Neural progenitor cell (in vitro differentiated cells): ENCODE measurements around the gene CCR2. TPM values are rescaled to one million over a fixed set of nuclear protein-coding genes. Genes with fewer than 3 reads are reported as not detected.
A peak's percentile ranks its signal among the peaks of the same experiment; 100 is the strongest.

Experiments
- DNase-seq: peaks from one replicate; pipeline ENCODE4 v3.0.0-alpha.2; 2016; ENCODE audit warnings: low spot score
- H2AFZ ChIP-seq: fragments of 200-600 bp; sonication (generic); replicated peaks from 2 replicates; pipeline ENCODE4 v1.6.1; 2016; ENCODE audit warnings: antibody characterized with exemption
- H3F3A ChIP-seq: fragments of 200-600 bp; sonication (generic); 2 replicates; pipeline ENCODE4 v1.6.1; 2016; ENCODE audit warnings: antibody characterized with exemption, low read depth
- H3K27ac ChIP-seq: fragments of 200-600 bp; sonication (generic); 2 replicates; pipeline ENCODE4 v1.5.1; 2016; ENCODE audit warnings: mild to moderate bottlenecking
- H3K27me3 ChIP-seq: fragments of 200-600 bp; sonication (generic); 2 replicates; pipeline ENCODE4 v1.6.1; 2016; ENCODE audit warnings: mild to moderate bottlenecking, moderate library complexity
- H3K36me3 ChIP-seq: fragments of 200-600 bp; sonication (generic); 2 replicates; pipeline ENCODE4 v1.5.1; 2016
- H3K4me1 ChIP-seq: fragments of 200-600 bp; sonication (generic); 2 replicates; pipeline ENCODE4 v1.6.1; 2016; ENCODE audit warnings: mixed run types
- H3K4me2 ChIP-seq: fragments of 200-600 bp; sonication (generic); 2 replicates; pipeline ENCODE4 v1.6.1; 2016
- H3K4me3 ChIP-seq: fragments of 200-600 bp; sonication (generic); 2 replicates; pipeline ENCODE4 v1.5.1; 2016
- H3K79me2 ChIP-seq: fragments of 200-600 bp; sonication (generic); 2 replicates; pipeline ENCODE4 v1.6.1; 2016; ENCODE audit warnings: low read depth
- H3K9ac ChIP-seq: fragments of 200-600 bp; sonication (generic); 2 replicates; pipeline ENCODE4 v1.6.1; 2016
- H3K9me3 ChIP-seq: fragments of 200-600 bp; sonication (generic); 2 replicates; pipeline ENCODE4 v1.5.1; 2016; ENCODE audit warnings: low read depth
- H4K20me1 ChIP-seq: fragments of 200-600 bp; sonication (generic); 2 replicates; pipeline ENCODE4 v1.6.1; 2016; ENCODE audit warnings: low read depth
- H3K27ac Mint-ChIP-seq: 3 replicates; pipeline ENCODE4 v1.8.0; 2021; ENCODE audit warnings: mixed read lengths
- H3K27me3 Mint-ChIP-seq: 2 replicates; pipeline ENCODE4 v1.8.0; 2022; ENCODE audit warnings: low read depth, mild to moderate bottlenecking, inconsistent platforms, moderate library complexity, mixed read lengths; ENCODE audit not compliant: insufficient read depth
- H3K36me3 Mint-ChIP-seq: 3 replicates; pipeline ENCODE4 v1.8.0; 2021; ENCODE audit warnings: mixed read lengths
- H3K4me1 Mint-ChIP-seq: 3 replicates; pipeline ENCODE4 v1.8.0; 2021; ENCODE audit warnings: mixed read lengths
- H3K4me3 Mint-ChIP-seq: 3 replicates; pipeline ENCODE4 v1.8.0; 2021; ENCODE audit warnings: mild to moderate bottlenecking, moderate library complexity, mixed read lengths
- H3K9me3 Mint-ChIP-seq: 3 replicates; pipeline ENCODE4 v1.8.0; 2020; ENCODE audit warnings: mixed read lengths
- CTCF ChIP-seq: fragments of 200-600 bp; sonication (generic); IDR thresholded peaks from 2 replicates; pipeline ENCODE4 v1.5.1; 2017; ENCODE audit warnings: antibody characterized with exemption, mild to moderate bottlenecking
- EZH2 ChIP-seq: fragments of 200-600 bp; sonication (generic); IDR thresholded peaks from 2 replicates; pipeline ENCODE4 v1.6.1; 2017; ENCODE audit warnings: antibody characterized with exemption, mild to moderate bottlenecking, moderate library complexity
- EZH2phosphoT487 ChIP-seq: fragments of 200-600 bp; sonication (generic); IDR thresholded peaks from 2 replicates; pipeline ENCODE4 v1.6.1; 2017; ENCODE audit warnings: antibody characterized with exemption
- total RNA-seq: library from RNA; depleted of rRNA; stranded (reverse); fragments of >200 nt; gene quantifications from 2 replicates; pipeline ENCODE4 v1.2.3, GENCODE V29; 2015; ENCODE audit warnings: low replicate concordance

The CCR2 gene
- total RNA-seq, 1 donor from 2014 or later = not detected

- Mint-ChIP-seq H3K4me3 (no peak overlapping the region), H3K9me3 (no peaks in the 10 kb centered on the region), H3K4me1 (no peaks in the 10 kb centered on the region), H3K36me3 (no peaks in the 10 kb centered on the region), H3K27ac (no peak overlapping the region), H3K27me3 (peaks cover 6% of the 10 kb centered on the region)
- no peaks in the 10 kb centered on the region for H3F3A ChIP-seq
- no peaks in the 10 kb centered on the region for H3K4me1 ChIP-seq
- H3K27me3 ChIP-seq = no peaks in the 10 kb centered on the region
- H3K9me3 ChIP-seq = no peaks in the 10 kb centered on the region
- H3K27ac ChIP-seq = no peak overlapping the region
- no peaks in the 10 kb centered on the region for H4K20me1 ChIP-seq
- no peak overlapping the region for H3K4me2 ChIP-seq
- H3K9ac ChIP-seq = no peak overlapping the region
- H3K4me3 ChIP-seq = no peak overlapping the region
- no peaks in the 10 kb centered on the region for H3K79me2 ChIP-seq
- DNase-seq = peak; percentile 75
- TF ChIP-seq EZH2phosphoT487 = no peak
- no peak for TF ChIP-seq EZH2
- TF ChIP-seq CTCF = peak; percentile 84
- H3K36me3 ChIP-seq = no peaks in the 10 kb centered on the region
- no peak overlapping the region for H2AFZ ChIP-seq
Measured at GRCh38 chr3:46378426-46378942, 24.6 kb downstream of the CCR2 start.

GRCh38 chr3:46380471-46381221, 26.7 kb downstream of the CCR2 start:
- no peaks in the 10 kb centered on the region for H3K9me3 ChIP-seq
- TF ChIP-seq EZH2phosphoT487 (no peak), EZH2 (no peak)

GRCh38 chr3:46381625-46382024, 27.7 kb downstream of the CCR2 start:
- Histone ChIP-seq H3K4me3 (no peak overlapping the region), H4K20me1 (no peaks in the 10 kb centered on the region), H3K4me1 (no peaks in the 10 kb centered on the region), H3F3A (no peaks in the 10 kb centered on the region), H3K9ac (no peak overlapping the region), H3K79me2 (no peaks in the 10 kb centered on the region), H2AFZ (no peak overlapping the region), H3K27me3 (no peaks in the 10 kb centered on the region), H3K27ac (no peak overlapping the region), H3K9me3 (no peaks in the 10 kb centered on the region), H3K4me2 (no peak overlapping the region), H3K36me3 (no peaks in the 10 kb centered on the region)
- DNase-seq = no peak
- Mint-ChIP-seq H3K27ac (no peak overlapping the region), H3K36me3 (no peaks in the 10 kb centered on the region), H3K9me3 (no peaks in the 10 kb centered on the region), H3K27me3 (peaks cover 10% of the 10 kb centered on the region), H3K4me1 (no peaks in the 10 kb centered on the region), H3K4me3 (no peak overlapping the region)
- TF ChIP-seq CTCF (no peak), EZH2 (no peak), EZH2phosphoT487 (no peak)

More at GRCh38 chr3:46380471-46381221, 26.7 kb downstream of the CCR2 start:
- no peaks in the 10 kb centered on the region for H3F3A ChIP-seq
- no peak for DNase-seq
- no peak overlapping the region for H3K9ac ChIP-seq
- H3K36me3 ChIP-seq = no peaks in the 10 kb centered on the region
- Mint-ChIP-seq H3K4me1 (no peaks in the 10 kb centered on the region), H3K27me3 (peaks cover 10% of the 10 kb centered on the region), H3K9me3 (no peaks in the 10 kb centered on the region), H3K4me3 (no peak overlapping the region), H3K27ac (no peak overlapping the region), H3K36me3 (no peaks in the 10 kb centered on the region)
- no peaks in the 10 kb centered on the region for H3K27me3 ChIP-seq
- no peak overlapping the region for H3K4me3 ChIP-seq
- H4K20me1 ChIP-seq = no peaks in the 10 kb centered on the region
- H2AFZ ChIP-seq = no peak overlapping the region
- no peaks in the 10 kb centered on the region for H3K79me2 ChIP-seq
- H3K4me1 ChIP-seq = no peaks in the 10 kb centered on the region
- no peak overlapping the region for H3K27ac ChIP-seq
- H3K4me2 ChIP-seq = no peak overlapping the region
